ENCODE results near the gene COX6B1.

DNA sequence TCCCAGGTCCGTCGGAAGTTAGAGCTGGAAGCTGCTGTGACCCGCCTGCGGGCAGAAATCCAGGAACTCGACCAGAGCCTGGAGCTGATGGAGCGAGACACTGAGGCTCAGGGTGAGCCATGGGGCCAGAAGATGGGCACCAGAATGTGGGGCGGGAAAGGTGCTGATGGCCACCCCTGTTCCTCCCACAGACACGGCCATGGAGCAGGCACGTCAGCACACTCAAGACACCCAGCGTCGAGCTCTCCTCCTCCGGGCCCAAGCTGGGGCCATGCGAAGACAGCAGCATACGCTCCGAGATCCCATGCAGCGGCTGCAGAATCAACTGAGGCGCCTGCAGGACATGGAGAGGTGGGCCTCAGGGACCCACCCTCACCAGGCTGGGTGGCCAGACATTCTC is 33.1 kb upstream of the COX6B1 start:
- TF ChIP-seq, protein P1, sequence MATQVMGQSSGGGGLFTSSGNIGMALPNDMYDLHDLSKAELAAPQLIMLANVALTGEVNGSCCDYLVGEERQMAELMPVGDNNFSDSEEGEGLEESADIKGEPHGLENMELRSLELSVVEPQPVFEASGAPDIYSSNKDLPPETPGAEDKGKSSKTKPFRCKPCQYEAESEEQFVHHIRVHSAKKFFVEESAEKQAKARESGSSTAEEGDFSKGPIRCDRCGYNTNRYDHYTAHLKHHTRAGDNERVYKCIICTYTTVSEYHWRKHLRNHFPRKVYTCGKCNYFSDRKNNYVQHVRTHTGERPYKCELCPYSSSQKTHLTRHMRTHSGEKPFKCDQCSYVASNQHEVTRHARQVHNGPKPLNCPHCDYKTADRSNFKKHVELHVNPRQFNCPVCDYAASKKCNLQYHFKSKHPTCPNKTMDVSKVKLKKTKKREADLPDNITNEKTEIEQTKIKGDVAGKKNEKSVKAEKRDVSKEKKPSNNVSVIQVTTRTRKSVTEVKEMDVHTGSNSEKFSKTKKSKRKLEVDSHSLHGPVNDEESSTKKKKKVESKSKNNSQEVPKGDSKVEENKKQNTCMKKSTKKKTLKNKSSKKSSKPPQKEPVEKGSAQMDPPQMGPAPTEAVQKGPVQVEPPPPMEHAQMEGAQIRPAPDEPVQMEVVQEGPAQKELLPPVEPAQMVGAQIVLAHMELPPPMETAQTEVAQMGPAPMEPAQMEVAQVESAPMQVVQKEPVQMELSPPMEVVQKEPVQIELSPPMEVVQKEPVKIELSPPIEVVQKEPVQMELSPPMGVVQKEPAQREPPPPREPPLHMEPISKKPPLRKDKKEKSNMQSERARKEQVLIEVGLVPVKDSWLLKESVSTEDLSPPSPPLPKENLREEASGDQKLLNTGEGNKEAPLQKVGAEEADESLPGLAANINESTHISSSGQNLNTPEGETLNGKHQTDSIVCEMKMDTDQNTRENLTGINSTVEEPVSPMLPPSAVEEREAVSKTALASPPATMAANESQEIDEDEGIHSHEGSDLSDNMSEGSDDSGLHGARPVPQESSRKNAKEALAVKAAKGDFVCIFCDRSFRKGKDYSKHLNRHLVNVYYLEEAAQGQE (IDR thresholded peaks at IDR 0.05; ENCODE audit: low read depth): no peak
- TF ChIP-seq, protein P2, sequence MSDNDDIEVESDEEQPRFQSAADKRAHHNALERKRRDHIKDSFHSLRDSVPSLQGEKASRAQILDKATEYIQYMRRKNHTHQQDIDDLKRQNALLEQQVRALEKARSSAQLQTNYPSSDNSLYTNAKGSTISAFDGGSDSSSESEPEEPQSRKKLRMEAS (IDR thresholded peaks at IDR 0.05): no peak
- TF ChIP-seq YY1 (IDR thresholded peaks at IDR 0.05; ENCODE audit: low read depth) (no peak), EP300 (IDR thresholded peaks at IDR 0.05; ENCODE audit: borderline replicate concordance) (no peak), EGR1 (IDR thresholded peaks at IDR 0.05) (no peak), RAD21 (IDR thresholded peaks at IDR 0.05; ENCODE audit: low read depth) (no peak), TAF1 (IDR thresholded peaks at IDR 0.05; ENCODE audit: low read depth) (no peak), TCF12 (IDR thresholded peaks at IDR 0.05; ENCODE audit: low read depth) (no peak), TEAD4 (IDR thresholded peaks at IDR 0.05) (no peak), ZBTB7A (IDR thresholded peaks at IDR 0.05; ENCODE audit: low read depth) (no peak)
- TF ChIP-seq, protein P3, sequence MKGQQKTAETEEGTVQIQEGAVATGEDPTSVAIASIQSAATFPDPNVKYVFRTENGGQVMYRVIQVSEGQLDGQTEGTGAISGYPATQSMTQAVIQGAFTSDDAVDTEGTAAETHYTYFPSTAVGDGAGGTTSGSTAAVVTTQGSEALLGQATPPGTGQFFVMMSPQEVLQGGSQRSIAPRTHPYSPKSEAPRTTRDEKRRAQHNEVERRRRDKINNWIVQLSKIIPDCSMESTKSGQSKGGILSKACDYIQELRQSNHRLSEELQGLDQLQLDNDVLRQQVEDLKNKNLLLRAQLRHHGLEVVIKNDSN (IDR thresholded peaks at IDR 0.05): no peak

All from Ishikawa (cell line).